NOMO-1 (cell line): ENCODE data around the gene ZNF568.

Experiments
- DNase-seq, 2 experiments: peaks; one replicate each; lab custom pipeline; 2025; ENCODE audit not compliant: unreplicated experiment in 2 of 2; lab: John Stamatoyannopoulos, UW

The ZNF568 gene

GRCh38 chr19:36997843-36998235 is 81.7 kb downstream of the ZNF568 start:
- DNase-seq, result no peak

- DNase-seq, result no peak
Observed at GRCh38 chr19:36999313-36999712, 83.2 kb downstream of the ZNF568 start.

- no peak for DNase-seq
Observed at GRCh38 chr19:37007587-37008220, 91.6 kb downstream of the ZNF568 start.

- DNase-seq, result no peak
Observed at GRCh38 chr19:37009871-37010270, 93.7 kb downstream of the ZNF568 start.

DNA sequence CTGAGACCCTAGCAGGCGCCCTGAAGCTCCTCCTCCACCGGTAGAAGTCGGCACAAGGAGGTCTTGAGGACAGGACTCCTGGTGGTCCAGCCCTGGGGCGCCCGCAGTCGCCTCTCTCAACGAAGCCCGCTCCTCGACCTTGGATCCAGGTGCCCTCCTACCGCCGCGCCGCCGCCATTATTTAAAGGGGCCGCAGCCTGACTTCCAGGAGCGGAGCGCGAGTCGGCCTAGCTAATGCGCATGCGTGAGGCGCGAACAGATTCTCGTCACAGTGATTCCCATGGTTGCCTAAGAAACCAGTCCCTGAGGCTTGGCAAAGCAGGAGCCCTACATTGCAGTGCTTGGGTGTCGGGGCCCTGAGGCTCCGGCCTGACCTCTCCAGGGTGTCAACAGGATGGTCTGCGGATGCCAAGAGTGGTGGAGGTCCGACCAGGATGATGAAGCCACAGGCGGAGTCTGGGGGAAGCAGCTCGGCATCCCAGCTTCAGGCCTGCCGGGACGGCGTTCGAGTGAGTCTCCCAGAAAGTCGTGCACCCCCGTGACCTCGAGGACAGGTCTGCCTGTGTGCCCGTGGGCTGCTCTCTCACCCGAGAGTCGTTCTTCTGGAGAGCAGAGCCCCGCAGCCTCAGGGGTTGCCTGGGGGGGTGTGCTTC is 96.1 kb downstream of the ZNF568 start:
- DNase-seq, result no peak

GRCh38 chr19:37014456-37014855 is 98.3 kb downstream of the ZNF568 start:
- DNase-seq, result no peak

DNA sequence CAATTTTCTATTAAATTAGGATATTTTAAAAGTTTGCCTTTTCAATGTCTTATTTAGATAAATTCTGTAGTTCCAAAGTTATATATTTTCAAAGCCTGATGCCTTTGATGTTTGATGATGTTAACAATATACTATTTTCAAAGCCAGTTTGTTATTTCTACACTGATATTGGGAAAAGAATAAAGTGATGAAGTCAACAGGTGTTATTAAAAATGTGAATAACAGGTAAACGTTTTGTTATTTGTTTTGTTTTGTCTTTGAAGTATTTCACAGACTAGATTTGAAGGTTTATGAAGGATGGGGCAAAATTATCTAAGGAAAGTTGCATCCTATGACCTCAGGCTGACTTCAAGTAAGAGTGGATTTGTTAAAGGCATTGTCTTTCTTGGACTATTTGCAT is 129.0 kb downstream of the ZNF568 start:
- no peak for DNase-seq
